OCI-LY1 (cell line): ENCODE results near the gene CBX4.

ENCODE experiments used
- H2AFZ ChIP-seq: fragments of 200-600 bp; sonication (generic), shearing (Covaris generic); 2 replicates; pipeline ENCODE4 v1.6.0; 2014; ENCODE audit warnings: antibody characterized with exemption, mild to moderate bottlenecking, low read length
- H3F3A ChIP-seq: fragments of 200-600 bp; sonication (generic), shearing (Covaris generic); 2 replicates; pipeline ENCODE4 v1.6.0; 2014; ENCODE audit warnings: mild to moderate bottlenecking, antibody characterized with exemption, low read length, moderate library complexity; ENCODE audit not compliant: insufficient read depth
- H3K27ac ChIP-seq: fragments of 200-600 bp; sonication (generic); 2 replicates; pipeline ENCODE4 v1.5.1; 2014; ENCODE audit warnings: low read length, mixed run types, mild to moderate bottlenecking, low read depth; ENCODE audit not compliant: poor library complexity, severe bottlenecking
- H3K27me3 ChIP-seq: fragments of 200-600 bp; sonication (generic); 2 replicates; pipeline ENCODE4 v1.6.0; 2014; ENCODE audit warnings: antibody characterized with exemption, mild to moderate bottlenecking, low read length, moderate library complexity; ENCODE audit not compliant: insufficient read depth
- H3K36me3 ChIP-seq: fragments of 200-600 bp; sonication (generic); 2 replicates; pipeline ENCODE4 v1.6.1; 2014; ENCODE audit warnings: mild to moderate bottlenecking, antibody characterized with exemption, low read length, moderate library complexity, mixed read lengths; ENCODE audit not compliant: insufficient read depth
- H3K4me1 ChIP-seq: fragments of 200-600 bp; sonication (generic); 2 replicates; pipeline ENCODE4 v1.5.1; 2014; ENCODE audit warnings: mild to moderate bottlenecking, low read length, moderate library complexity; ENCODE audit not compliant: insufficient read depth, severe bottlenecking
- H3K4me2 ChIP-seq: fragments of 200-600 bp; sonication (generic), shearing (Covaris generic); 2 replicates; pipeline ENCODE4 v1.6.1; 2014; ENCODE audit warnings: low read length
- H3K4me3 ChIP-seq: fragments of 200-600 bp; sonication (generic); 2 replicates; pipeline ENCODE4 v1.5.1; 2014; ENCODE audit warnings: low read length, low read depth, mild to moderate bottlenecking, mixed read lengths; ENCODE audit not compliant: poor library complexity, severe bottlenecking
- H3K79me2 ChIP-seq: fragments of 200-600 bp; shearing (Covaris generic); 2 replicates; pipeline ENCODE4 v1.6.1; 2016; ENCODE audit warnings: mixed run types, low read length, mixed read lengths; ENCODE audit not compliant: insufficient read depth
- H3K9ac ChIP-seq: fragments of 200-600 bp; sonication (generic), shearing (Covaris generic); 2 replicates; pipeline ENCODE4 v1.6.1; 2014; ENCODE audit warnings: mild to moderate bottlenecking, low read length, mixed read lengths
- H3K9me2 ChIP-seq: fragments of 200-600 bp; sonication (generic), shearing (Covaris generic); 2 replicates; pipeline ENCODE4 v1.6.1; 2014; ENCODE audit warnings: low read depth, mild to moderate bottlenecking, low read length, mixed read lengths
- H3K9me3 ChIP-seq: fragments of 200-600 bp; shearing (Covaris generic); 2 replicates; pipeline ENCODE4 v1.6.1; 2014; ENCODE audit warnings: low read length, mixed read lengths
- H4K20me1 ChIP-seq: fragments of 200-600 bp; sonication (generic), shearing (Covaris generic); 2 replicates; pipeline ENCODE4 v1.6.0; 2016; ENCODE audit warnings: mild to moderate bottlenecking, low read length; ENCODE audit not compliant: insufficient read depth
- EZH2 ChIP-seq: fragments of 200-600 bp; sonication (generic), shearing (Covaris generic); IDR thresholded peaks from 2 replicates; pipeline ENCODE4 v1.8.0; 2017; ENCODE audit warnings: borderline replicate concordance, mixed run types, mild to moderate bottlenecking, antibody characterized with exemption, low read length, moderate library complexity, mixed read lengths
- TF ChIP-seq, protein P1 (sequence below): fragments of 200-600 bp; sonication (generic), shearing (Covaris generic); IDR thresholded peaks from 2 replicates; pipeline ENCODE4 v1.5.1; 2017; ENCODE audit warnings: mild to moderate bottlenecking, antibody characterized with exemption, low read length, moderate library complexity, mixed read lengths

Gene CBX4

DNA sequence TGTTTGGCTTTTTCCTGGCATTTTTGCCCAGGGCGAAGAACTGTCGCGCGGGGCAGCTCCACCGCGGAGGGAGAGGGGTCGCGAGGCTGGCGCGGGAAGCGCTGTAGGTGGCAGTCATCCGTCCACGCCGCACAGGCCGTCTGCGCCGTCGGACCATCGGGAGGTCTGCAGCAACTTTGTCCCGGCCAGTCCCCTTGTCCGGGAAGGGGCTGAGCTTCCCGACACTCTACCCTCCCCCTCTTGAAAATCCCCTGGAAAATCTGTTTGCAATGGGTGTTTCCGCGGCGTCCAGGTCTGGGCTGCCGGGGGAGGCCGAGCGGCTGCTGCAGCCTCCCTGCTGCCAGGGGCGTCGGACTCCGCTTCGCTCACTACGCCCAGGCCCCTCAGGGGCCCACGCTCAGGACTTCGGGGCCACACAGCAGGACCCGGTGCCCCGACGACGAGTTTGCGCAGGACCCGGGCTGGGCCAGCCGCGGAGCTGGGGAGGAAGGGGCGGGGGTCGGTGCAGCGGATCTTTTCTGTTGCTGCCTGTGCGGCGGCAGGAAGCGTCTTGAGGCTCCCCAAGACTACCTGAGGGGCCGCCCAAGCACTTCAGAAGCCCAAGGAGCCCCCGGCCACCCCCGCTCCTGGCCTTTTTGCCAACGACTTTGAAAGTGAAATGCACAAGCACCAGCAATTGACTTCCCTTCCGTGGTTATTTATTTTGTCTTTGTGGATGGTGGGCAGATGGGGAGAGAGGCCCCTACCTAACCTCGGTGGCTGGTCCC is 2.3 kb upstream of the CBX4 start:
- Histone ChIP-seq H3K9me2 (no peaks in the 10 kb centered on the region), H2AFZ (no peak overlapping the region), H4K20me1 (no peaks in the 10 kb centered on the region), H3K79me2 (no peaks in the 10 kb centered on the region; the same call in 1 of the 2 replicates), H3K27me3 (0 out of 2 replicates have a peak, but pooled peaks cover 7% of the 10 kb centered on the region), H3F3A (no peaks in the 10 kb centered on the region), H3K9me3 (no peaks in the 10 kb centered on the region), H3K36me3 (peaks cover under 1% of the 10 kb centered on the region; the same call in 1 of the 2 replicates), H3K4me2 (no peak overlapping the region), H3K4me3 (no peak overlapping the region), H3K27ac (no peak overlapping the region), H3K4me1 (peaks cover 12% of the 10 kb centered on the region), H3K9ac (no peak overlapping the region)
- TF ChIP-seq, protein P1, sequence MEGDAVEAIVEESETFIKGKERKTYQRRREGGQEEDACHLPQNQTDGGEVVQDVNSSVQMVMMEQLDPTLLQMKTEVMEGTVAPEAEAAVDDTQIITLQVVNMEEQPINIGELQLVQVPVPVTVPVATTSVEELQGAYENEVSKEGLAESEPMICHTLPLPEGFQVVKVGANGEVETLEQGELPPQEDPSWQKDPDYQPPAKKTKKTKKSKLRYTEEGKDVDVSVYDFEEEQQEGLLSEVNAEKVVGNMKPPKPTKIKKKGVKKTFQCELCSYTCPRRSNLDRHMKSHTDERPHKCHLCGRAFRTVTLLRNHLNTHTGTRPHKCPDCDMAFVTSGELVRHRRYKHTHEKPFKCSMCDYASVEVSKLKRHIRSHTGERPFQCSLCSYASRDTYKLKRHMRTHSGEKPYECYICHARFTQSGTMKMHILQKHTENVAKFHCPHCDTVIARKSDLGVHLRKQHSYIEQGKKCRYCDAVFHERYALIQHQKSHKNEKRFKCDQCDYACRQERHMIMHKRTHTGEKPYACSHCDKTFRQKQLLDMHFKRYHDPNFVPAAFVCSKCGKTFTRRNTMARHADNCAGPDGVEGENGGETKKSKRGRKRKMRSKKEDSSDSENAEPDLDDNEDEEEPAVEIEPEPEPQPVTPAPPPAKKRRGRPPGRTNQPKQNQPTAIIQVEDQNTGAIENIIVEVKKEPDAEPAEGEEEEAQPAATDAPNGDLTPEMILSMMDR = no peak
- no peak for TF ChIP-seq EZH2

- Histone ChIP-seq H3K27me3 (0 out of 2 replicates have a peak, but pooled peaks cover 7% of the 10 kb centered on the region), H3K4me3 (no peak overlapping the region), H3K9ac (no peak overlapping the region), H3K9me3 (no peaks in the 10 kb centered on the region), H4K20me1 (no peaks in the 10 kb centered on the region), H2AFZ (no peak overlapping the region), H3K9me2 (no peaks in the 10 kb centered on the region), H3F3A (no peaks in the 10 kb centered on the region), H3K4me1 (peaks cover 19% of the 10 kb centered on the region), H3K4me2 (no peak overlapping the region), H3K27ac (no peak overlapping the region), H3K79me2 (no peaks in the 10 kb centered on the region; the same call in 1 of the 2 replicates), H3K36me3 (peaks cover 7% of the 10 kb centered on the region)
- TF ChIP-seq, protein P1 = no peak
- TF ChIP-seq EZH2 = no peak
Observed at GRCh38 chr17:79840989-79841286, 1.7 kb upstream of the CBX4 start.

GRCh38 chr17:79840269-79840988 is 1.2 kb upstream of the CBX4 start:
- H3K27ac ChIP-seq = no peak overlapping the region
- no peak overlapping the region for H2AFZ ChIP-seq
- peak overlapping the region; percentile 65 for H3K4me3 ChIP-seq

More at GRCh38 chr17:79840269-79840988, 1.2 kb upstream of the CBX4 start:
- 0 out of 2 replicates have a peak, but pooled peaks cover 5% of the 10 kb centered on the region for H3K27me3 ChIP-seq
- H3K9ac ChIP-seq = no peak overlapping the region; the same call in 1 of the 2 replicates
- TF ChIP-seq EZH2 = no peak
- TF ChIP-seq, protein P1 = no peak
- peaks cover 22% of the 10 kb centered on the region for H3K4me1 ChIP-seq
- H3F3A ChIP-seq = no peaks in the 10 kb centered on the region
- no peaks in the 10 kb centered on the region for H3K9me3 ChIP-seq
- peak overlapping the region; percentile 72; the same call in 1 of the 2 replicates for H3K4me2 ChIP-seq
- no peaks in the 10 kb centered on the region for H4K20me1 ChIP-seq
- H3K9me2 ChIP-seq = no peaks in the 10 kb centered on the region
- H3K36me3 ChIP-seq = peaks cover 12% of the 10 kb centered on the region
- H3K79me2 ChIP-seq = no peaks in the 10 kb centered on the region; the same call in 1 of the 2 replicates
